Measurements from ENCODE around the gene PHETA2. TPM values are rescaled to one million over a fixed set of nuclear protein-coding genes. Genes with fewer than 3 reads are reported as not detected.

Gene PHETA2
- total and polyA plus RNA-seq, 2 of the 13 experiments (the other 11 are each of a cell fraction or from before 2014, with no cell fraction given), result 0.07 TPM; not detected in 1

- no peak for TF ChIP-seq ZBTB40 (IDR thresholded peaks at IDR 0.05)
- TF ChIP-seq ZBTB40 (CRISPR knock-in tag; IDR thresholded peaks at IDR 0.05), result peak; percentile 68; the same call in 1 of the 2 replicates
- peak; percentile 25 for TF ChIP-seq ZNF407 (CRISPR knock-in tag; IDR thresholded peaks at IDR 0.05; ENCODE audit: not compliant biosample characterization)
- TF ChIP-seq ZNF768 (CRISPR knock-in tag; IDR thresholded peaks at IDR 0.05), result peak; percentile 64; the same call in 1 of the 2 replicates
- TF ChIP-seq HNRNPH1 (optimal IDR thresholded peaks at IDR 0.05; ENCODE audit: low read depth, low read length), result no peak
- TF ChIP-seq FIP1L1 (IDR thresholded peaks at IDR 0.05; ENCODE audit: borderline replicate concordance, insufficient read depth, low read depth, low read length), result no peak
- no peak for TF ChIP-seq FLYWCH1 (CRISPR knock-in tag; IDR thresholded peaks at IDR 0.05)
- TF ChIP-seq ZNF510 (CRISPR knock-in tag; IDR thresholded peaks at IDR 0.05; ENCODE audit: low read depth), result no peak
- peak; percentile 70; the same call in 1 of the 2 replicates for TF ChIP-seq HOXD1 (CRISPR knock-in tag; IDR thresholded peaks at IDR 0.05)
- peak; percentile 89 for TF ChIP-seq ZNF543 (CRISPR knock-in tag; IDR thresholded peaks at IDR 0.05)
- TF ChIP-seq ZNF160 (CRISPR knock-in tag; IDR thresholded peaks at IDR 0.05), result peak; percentile 62; the same call in 1 of the 2 replicates
Measured at GRCh38 chr22:42070517-42071422, 3.3 kb upstream of the PHETA2 start, which contains the start of gene NAGA (continued).
